ENCODE data around the gene HDAC4.

HDAC4 gene

DNA sequence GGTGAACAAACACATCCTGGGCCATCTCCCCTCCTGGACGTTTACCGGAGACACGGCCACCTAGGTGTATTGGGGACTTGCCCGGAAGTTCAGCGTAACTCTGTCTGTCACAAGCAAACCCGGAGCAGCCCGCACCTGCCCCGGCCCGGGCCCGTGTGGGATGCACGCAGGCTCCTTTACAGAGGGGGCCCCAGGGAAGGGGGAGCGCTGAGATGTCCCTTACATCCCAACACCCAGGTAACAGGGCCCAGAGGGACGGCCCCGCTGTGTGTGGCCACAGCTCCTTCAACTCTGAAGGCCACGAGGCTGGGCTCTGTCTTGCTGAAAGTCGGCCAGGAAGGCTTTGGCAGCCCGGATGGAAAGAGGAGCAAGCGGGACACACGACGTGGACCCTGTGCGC lies 340.1 kb downstream of the HDAC4 start:
- peaks cover 74% of the 10 kb centered on the region for H3K36me3 ChIP-seq (ENCODE audit: insufficient read depth, low read length)

DNA sequence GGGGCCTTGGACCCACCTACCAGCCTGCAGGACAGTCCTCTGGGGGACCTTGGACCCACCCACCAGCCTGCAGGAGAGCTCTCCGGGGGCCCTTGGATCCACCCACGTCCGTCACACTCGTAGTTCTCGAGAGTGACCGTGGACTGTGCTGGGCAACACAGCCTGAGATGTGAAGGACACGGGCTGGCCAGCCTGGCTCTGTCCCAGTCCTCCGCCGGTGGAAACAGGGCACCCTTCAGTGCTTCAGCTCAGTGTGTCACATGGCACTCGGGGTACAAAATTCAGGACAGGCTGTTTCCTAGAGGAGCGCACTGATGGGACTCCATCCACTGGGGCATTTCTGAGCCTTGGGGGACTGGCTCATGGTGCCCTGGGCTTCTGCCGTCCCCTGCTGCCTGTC lies 341.0 kb downstream of the HDAC4 start:
- no peak overlapping the region for H3K4me3 ChIP-seq (ENCODE audit: low read depth in 1 of 2, low read length in 2 of 2)
- H3K36me3 ChIP-seq (ENCODE audit: insufficient read depth, low read length), result peaks cover 68% of the 10 kb centered on the region
- H3K9ac ChIP-seq (ENCODE audit: low read length), result no peak overlapping the region

More for the DNA sequence above, 340.1 kb downstream of the HDAC4 start:
- no peak overlapping the region for H3K4me3 ChIP-seq (ENCODE audit: low read depth in 1 of 2, low read length in 2 of 2)
- H3K27me3 ChIP-seq (ENCODE audit: control insufficient read depth in 1 of 2, insufficient read depth in 2 of 2, low read length in 2 of 2), result no peaks in the 10 kb centered on the region
- no peaks in the 10 kb centered on the region for H3K9me3 ChIP-seq (ENCODE audit: low read length)
- H3K9ac ChIP-seq (ENCODE audit: low read length), result no peak overlapping the region
- H3K4me1 ChIP-seq (ENCODE audit: insufficient read depth, low read length), result no peaks in the 10 kb centered on the region
- H3K27ac ChIP-seq (ENCODE audit: low read depth, low read length), result no peak overlapping the region

DNA sequence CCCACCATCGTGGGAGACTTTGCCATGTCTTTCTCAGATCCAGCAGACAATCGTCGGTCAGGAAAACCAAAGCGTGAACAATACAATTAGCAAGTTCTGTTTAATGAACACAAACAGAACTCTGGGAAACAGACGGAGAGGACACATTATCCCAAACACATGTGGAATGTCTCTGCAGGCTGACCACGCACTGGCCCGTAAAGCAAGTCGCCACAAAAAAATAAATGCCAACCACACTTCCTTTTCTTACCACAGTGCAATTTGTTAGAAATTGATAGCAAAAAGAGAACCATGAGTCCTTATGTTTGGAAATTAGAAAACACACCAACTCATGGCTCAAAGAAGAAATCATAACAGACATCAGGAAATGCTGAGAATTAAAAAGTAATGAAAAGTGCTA lies 342.1 kb downstream of the HDAC4 start:
- Histone ChIP-seq H3K36me3 (ENCODE audit: insufficient read depth, low read length) (peaks cover 68% of the 10 kb centered on the region), H3K9me3 (ENCODE audit: low read length) (no peaks in the 10 kb centered on the region), H3K27me3 (ENCODE audit: control insufficient read depth in 1 of 2, insufficient read depth in 2 of 2, low read length in 2 of 2) (no peaks in the 10 kb centered on the region), H3K4me1 (ENCODE audit: insufficient read depth, low read length) (no peaks in the 10 kb centered on the region), H3K9ac (ENCODE audit: low read length) (no peak overlapping the region), H3K27ac (ENCODE audit: low read depth, low read length) (no peak overlapping the region), H3K4me3 (ENCODE audit: low read depth in 1 of 2, low read length in 2 of 2) (no peak overlapping the region)

More for the DNA sequence above, 341.0 kb downstream of the HDAC4 start:
- H3K9me3 ChIP-seq (ENCODE audit: low read length), result no peaks in the 10 kb centered on the region
- no peak overlapping the region for H3K27ac ChIP-seq (ENCODE audit: low read depth, low read length)
- H3K27me3 ChIP-seq (ENCODE audit: control insufficient read depth in 1 of 2, insufficient read depth in 2 of 2, low read length in 2 of 2), result no peaks in the 10 kb centered on the region
- H3K4me1 ChIP-seq (ENCODE audit: insufficient read depth, low read length), result no peaks in the 10 kb centered on the region

DNA sequence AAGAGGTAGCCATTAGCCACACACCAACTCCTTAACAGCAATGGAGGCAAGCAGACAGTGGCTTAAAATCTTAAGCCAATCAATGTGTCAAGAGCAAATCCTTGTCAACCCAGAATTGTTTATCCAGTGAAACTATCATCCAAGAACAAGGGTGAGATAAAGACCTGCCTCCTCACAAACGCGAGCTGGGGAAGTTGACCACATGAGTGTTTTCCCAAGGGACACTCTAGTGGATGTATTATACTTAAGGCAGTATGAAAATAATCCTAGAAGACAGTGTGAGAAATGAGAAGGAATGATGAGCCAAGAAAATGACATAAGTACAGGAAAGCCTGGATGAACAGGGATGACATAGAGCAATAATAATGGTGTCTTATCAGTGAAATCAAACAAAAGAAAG lies 343.3 kb downstream of the HDAC4 start:
- Histone ChIP-seq H3K4me1 (ENCODE audit: insufficient read depth, low read length) (no peaks in the 10 kb centered on the region), H3K4me3 (ENCODE audit: low read depth in 1 of 2, low read length in 2 of 2) (no peak overlapping the region), H3K27ac (ENCODE audit: low read depth, low read length) (no peak overlapping the region), H3K27me3 (ENCODE audit: control insufficient read depth in 1 of 2, insufficient read depth in 2 of 2, low read length in 2 of 2) (no peaks in the 10 kb centered on the region), H3K9me3 (ENCODE audit: low read length) (no peaks in the 10 kb centered on the region), H3K9ac (ENCODE audit: low read length) (no peak overlapping the region), H3K36me3 (ENCODE audit: insufficient read depth, low read length) (peaks cover 69% of the 10 kb centered on the region)

DNA sequence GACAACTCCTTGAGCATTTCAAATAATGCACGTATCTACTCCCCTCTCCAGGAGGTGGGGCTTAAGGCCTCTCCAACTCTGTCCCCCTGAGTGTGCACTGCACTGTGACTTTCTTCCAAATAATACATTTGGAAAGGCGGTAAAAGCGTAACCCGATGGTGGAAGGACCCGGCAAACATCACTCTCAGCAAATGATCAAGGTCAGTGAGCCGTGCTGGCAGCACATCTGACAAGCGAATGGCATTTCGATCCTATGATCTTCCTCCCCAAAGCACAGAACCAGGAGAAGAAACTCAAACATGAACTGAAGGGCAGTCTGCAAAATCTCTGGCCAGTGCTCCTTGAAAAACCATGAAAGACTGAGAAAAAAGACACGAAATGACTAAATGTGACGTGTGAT lies 344.2 kb downstream of the HDAC4 start:
- no peaks in the 10 kb centered on the region for H3K27me3 ChIP-seq (ENCODE audit: control insufficient read depth in 1 of 2, insufficient read depth in 2 of 2, low read length in 2 of 2)
- H3K9me3 ChIP-seq (ENCODE audit: low read length), result no peaks in the 10 kb centered on the region
- H3K27ac ChIP-seq (ENCODE audit: low read depth, low read length), result no peak overlapping the region
- H3K36me3 ChIP-seq (ENCODE audit: insufficient read depth, low read length), result peaks cover 74% of the 10 kb centered on the region
- H3K4me3 ChIP-seq (ENCODE audit: low read depth in 1 of 2, low read length in 2 of 2), result no peak overlapping the region
- no peaks in the 10 kb centered on the region for H3K4me1 ChIP-seq (ENCODE audit: insufficient read depth, low read length)
- no peak overlapping the region for H3K9ac ChIP-seq (ENCODE audit: low read length)

DNA sequence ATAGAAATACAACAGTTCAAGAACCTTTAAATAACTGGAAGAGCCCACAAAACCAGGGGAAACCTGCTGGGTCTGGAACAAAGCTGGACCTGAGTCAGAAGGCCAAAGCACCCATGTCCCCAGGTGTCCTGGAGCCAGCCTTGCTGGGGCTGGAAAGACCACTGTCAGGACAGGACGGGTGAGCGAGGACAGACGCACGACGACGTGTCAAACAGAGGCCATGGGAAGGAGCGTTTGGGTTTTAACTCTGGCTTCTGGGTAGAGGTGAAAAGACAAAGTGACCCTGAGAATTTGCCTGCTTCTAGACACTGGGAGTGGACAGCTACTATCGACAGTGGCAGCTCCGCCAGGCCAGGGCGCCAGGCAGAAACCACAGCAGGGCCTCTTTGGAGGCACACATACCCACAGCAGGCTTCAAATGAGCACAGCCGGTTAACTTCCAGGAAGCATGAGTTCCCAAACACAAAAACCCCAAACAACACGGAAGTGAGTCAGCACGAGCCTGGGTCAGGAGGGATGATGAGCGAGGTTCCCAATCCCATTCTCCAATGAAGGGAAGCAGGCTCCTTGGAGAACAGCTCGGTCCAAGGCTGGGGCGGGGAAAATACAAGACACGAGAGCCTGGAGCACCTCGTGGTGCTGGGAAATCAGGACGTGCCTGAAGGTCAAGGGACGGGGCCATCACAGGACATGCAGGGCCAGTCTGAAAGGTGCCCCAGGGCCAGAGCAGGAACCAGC lies 344.9 kb downstream of the HDAC4 start:
- peaks cover 71% of the 10 kb centered on the region for H3K36me3 ChIP-seq (ENCODE audit: insufficient read depth, low read length)
- H3K9ac ChIP-seq (ENCODE audit: low read length), result no peak overlapping the region
- H3K27me3 ChIP-seq (ENCODE audit: control insufficient read depth in 1 of 2, insufficient read depth in 2 of 2, low read length in 2 of 2), result no peaks in the 10 kb centered on the region
- H3K27ac ChIP-seq (ENCODE audit: low read depth, low read length), result no peak overlapping the region
- H3K9me3 ChIP-seq (ENCODE audit: low read length), result no peaks in the 10 kb centered on the region
- no peaks in the 10 kb centered on the region for H3K4me1 ChIP-seq (ENCODE audit: insufficient read depth, low read length)
- H3K4me3 ChIP-seq (ENCODE audit: low read depth in 1 of 2, low read length in 2 of 2), result no peak overlapping the region

DNA sequence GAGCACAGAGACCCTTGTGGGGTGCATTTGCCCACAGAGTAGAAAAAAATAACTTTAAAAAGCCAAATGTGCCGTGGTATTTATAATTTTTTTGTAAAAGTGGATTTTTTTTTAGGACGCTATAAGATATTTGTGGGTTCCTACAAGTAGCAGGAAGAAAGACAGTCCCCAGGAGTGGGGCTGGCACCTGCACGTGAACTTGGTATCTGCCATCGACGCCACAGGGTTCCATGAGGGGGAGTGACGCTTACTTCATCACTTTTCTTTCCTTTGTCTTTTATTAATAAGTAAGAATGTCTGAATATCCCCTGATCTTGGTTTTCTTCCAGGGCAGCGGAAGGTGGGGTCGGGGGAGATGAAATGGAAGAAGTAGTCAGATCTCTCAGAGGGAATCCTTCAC lies 345.9 kb downstream of the HDAC4 start:
- no peaks in the 10 kb centered on the region for H3K9me3 ChIP-seq (ENCODE audit: low read length)
- H3K27ac ChIP-seq (ENCODE audit: low read depth, low read length), result no peak overlapping the region
- peaks cover 77% of the 10 kb centered on the region for H3K36me3 ChIP-seq (ENCODE audit: insufficient read depth, low read length)
- H3K4me1 ChIP-seq (ENCODE audit: insufficient read depth, low read length), result no peaks in the 10 kb centered on the region
- no peaks in the 10 kb centered on the region for H3K27me3 ChIP-seq (ENCODE audit: control insufficient read depth in 1 of 2, insufficient read depth in 2 of 2, low read length in 2 of 2)
- no peak overlapping the region for H3K4me3 ChIP-seq (ENCODE audit: low read depth in 1 of 2, low read length in 2 of 2)
- no peak overlapping the region for H3K9ac ChIP-seq (ENCODE audit: low read length)

DNA sequence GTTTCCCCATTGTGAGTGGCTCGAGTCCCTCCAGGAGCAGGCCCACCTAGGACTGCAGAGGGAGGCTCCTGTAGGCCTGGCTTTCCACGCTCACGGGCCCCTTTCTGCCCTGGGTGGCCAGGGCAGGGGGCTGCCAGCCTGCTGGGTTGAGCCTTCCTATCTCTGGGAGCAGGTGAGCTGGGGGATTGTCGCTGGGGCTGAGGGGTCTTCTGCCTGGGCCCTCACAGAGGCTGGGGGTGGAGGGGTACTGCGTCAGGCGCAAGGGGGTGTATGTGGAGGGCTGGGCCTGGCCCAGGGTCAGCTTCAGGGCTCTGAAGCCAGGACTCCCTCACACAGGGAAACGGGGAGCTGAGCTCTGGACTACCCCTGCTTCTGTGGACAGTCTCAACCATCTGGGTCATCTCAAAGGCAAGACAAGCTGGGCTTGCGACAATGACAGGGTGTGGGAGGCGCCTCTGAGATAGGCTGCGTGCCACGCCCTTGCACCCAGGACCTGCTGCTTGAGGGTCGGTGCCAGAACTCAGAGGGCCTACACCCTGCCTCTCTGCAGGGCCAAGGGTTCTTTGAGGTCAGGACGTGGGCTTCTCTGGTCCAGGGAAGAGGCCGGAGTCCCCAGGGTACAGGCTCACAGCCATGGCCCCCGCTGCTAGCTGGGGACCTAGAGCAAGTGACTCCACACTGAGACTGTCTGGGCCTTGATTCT lies 346.9 kb downstream of the HDAC4 start:
- Histone ChIP-seq H3K9me3 (ENCODE audit: low read length) (no peaks in the 10 kb centered on the region), H3K27me3 (ENCODE audit: control insufficient read depth in 1 of 2, insufficient read depth in 2 of 2, low read length in 2 of 2) (no peaks in the 10 kb centered on the region), H3K36me3 (ENCODE audit: insufficient read depth, low read length) (peaks cover 77% of the 10 kb centered on the region), H3K4me1 (ENCODE audit: insufficient read depth, low read length) (no peaks in the 10 kb centered on the region), H3K27ac (ENCODE audit: low read depth, low read length) (no peak overlapping the region), H3K4me3 (ENCODE audit: low read depth in 1 of 2, low read length in 2 of 2) (no peak overlapping the region), H3K9ac (ENCODE audit: low read length) (no peak overlapping the region)

DNA sequence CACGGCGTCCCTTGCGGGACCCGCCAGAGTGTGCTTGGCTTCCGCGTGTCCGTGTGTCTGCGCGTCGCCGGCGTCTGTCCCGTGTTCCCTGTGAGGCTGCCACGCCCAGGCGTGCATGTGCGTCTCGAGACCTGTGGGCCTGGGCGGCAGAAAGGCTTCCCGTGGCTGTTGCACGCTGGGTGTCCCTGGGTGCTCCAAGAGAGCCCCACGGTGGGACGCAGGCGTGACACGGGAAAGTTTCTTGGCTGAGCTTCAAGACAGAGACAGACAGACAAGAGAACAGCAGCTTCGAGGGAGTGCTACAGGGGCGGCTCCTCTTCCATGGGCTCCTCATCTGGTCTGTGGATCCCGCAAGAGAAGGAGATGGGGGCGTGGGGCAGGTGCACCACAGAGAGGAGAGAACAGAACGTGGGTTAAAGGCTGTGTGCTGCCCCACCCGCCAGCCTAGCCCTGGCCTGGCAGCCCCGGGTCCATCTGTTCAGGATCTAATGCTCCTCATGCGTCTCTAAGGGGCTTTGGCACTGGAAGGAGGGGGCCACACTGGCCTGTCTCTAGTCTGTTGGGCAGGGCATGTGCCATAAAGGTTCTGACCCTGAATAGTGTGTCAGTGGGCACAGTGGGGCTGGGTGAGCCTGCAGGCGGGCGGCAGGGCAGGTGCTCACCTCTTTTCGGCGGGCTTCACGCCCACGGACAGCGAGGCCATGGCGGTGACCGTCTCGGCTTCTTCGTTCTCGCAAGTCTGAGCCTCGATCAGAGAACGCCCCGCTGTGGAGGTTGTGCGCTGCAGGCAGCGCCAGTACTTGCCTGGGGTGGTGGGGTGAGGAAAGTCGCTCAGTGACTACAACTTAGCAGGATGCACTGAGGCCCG lies 347.8 kb downstream of the HDAC4 start:
- H3K9ac ChIP-seq (ENCODE audit: low read length), result no peak overlapping the region
- peaks cover 67% of the 10 kb centered on the region for H3K36me3 ChIP-seq (ENCODE audit: insufficient read depth, low read length)

DNA sequence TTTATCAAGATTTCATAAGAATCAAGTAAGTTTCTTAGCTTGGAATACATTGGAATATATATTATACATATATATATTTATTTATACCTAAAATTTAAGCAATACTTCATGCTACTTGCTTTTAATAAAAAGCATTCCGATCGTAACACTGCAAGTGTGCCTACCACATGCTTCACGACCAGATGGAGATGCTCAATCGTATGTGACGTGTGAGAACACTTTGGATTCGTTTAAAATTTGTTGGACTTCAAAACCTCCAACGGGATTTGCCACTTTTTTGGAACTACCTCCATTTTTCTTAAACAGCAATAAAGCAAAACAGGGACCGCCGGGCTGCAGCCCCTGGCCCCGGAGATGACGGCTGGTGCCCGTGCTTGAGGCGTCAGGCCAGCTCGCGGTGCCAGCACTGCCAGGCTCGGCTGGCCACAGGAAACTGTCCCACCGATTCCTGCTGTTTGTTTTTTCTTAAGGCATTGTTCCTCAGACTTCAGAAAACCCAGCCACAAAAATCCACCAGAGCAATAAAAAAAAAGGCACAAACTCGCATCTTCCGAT lies 348.9 kb downstream of the HDAC4 start:
- Histone ChIP-seq H3K27me3 (ENCODE audit: control insufficient read depth in 1 of 2, insufficient read depth in 2 of 2, low read length in 2 of 2) (no peaks in the 10 kb centered on the region), H3K36me3 (ENCODE audit: insufficient read depth, low read length) (peaks cover 61% of the 10 kb centered on the region), H3K4me3 (ENCODE audit: low read depth in 1 of 2, low read length in 2 of 2) (no peak overlapping the region), H3K9ac (ENCODE audit: low read length) (no peak overlapping the region), H3K9me3 (ENCODE audit: low read length) (no peaks in the 10 kb centered on the region), H3K4me1 (ENCODE audit: insufficient read depth, low read length) (no peaks in the 10 kb centered on the region), H3K27ac (ENCODE audit: low read depth, low read length) (no peak overlapping the region)

More for the DNA sequence above, 347.8 kb downstream of the HDAC4 start:
- Histone ChIP-seq H3K4me3 (ENCODE audit: low read depth in 1 of 2, low read length in 2 of 2) (no peak overlapping the region), H3K27me3 (ENCODE audit: control insufficient read depth in 1 of 2, insufficient read depth in 2 of 2, low read length in 2 of 2) (no peaks in the 10 kb centered on the region), H3K9me3 (ENCODE audit: low read length) (no peaks in the 10 kb centered on the region), H3K4me1 (ENCODE audit: insufficient read depth, low read length) (no peaks in the 10 kb centered on the region), H3K27ac (ENCODE audit: low read depth, low read length) (no peak overlapping the region)

DNA sequence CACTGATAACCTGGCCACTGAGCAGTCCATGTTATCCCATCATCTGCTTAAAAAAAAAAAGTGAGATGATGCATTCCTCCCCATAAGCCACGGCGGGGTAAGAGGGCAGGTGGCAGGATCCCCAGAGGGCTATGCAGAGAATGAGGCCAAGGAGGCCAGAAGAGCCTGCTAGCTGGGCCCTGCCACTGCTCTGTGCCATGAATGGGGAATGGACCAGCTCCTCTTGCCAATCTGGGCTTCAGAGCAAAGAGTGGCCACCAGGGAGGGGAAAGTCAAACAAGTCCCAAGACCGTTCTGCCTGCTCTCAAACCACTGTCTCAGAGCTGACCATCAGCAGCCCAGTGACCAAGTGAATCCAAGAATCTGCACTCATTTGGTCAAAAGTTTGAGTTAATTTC lies 350.6 kb downstream of the HDAC4 start:
- Histone ChIP-seq H3K36me3 (ENCODE audit: insufficient read depth, low read length) (peaks cover 48% of the 10 kb centered on the region), H3K27me3 (ENCODE audit: control insufficient read depth in 1 of 2, insufficient read depth in 2 of 2, low read length in 2 of 2) (no peaks in the 10 kb centered on the region), H3K4me1 (ENCODE audit: insufficient read depth, low read length) (no peaks in the 10 kb centered on the region), H3K27ac (ENCODE audit: low read depth, low read length) (no peak overlapping the region), H3K9ac (ENCODE audit: low read length) (no peak overlapping the region), H3K4me3 (ENCODE audit: low read depth in 1 of 2, low read length in 2 of 2) (no peak overlapping the region), H3K9me3 (ENCODE audit: low read length) (no peaks in the 10 kb centered on the region)
